GM23338 (cell line): ENCODE measurements around the gene TMEM239.

ENCODE experiments used
- CREB1 ChIP-seq: fragments of 250-450 bp; sonication (Bioruptor Pico); IDR thresholded peaks from 2 replicates; pipeline ENCODE4 v1.5.0; 2020; ENCODE audit warnings: low read depth, mild to moderate bottlenecking, moderate library complexity
- EZH2 ChIP-seq: fragments of 200-600 bp; sonication (generic); IDR thresholded peaks from one replicate; pipeline ENCODE4 v1.8.0; 2017; ENCODE audit warnings: antibody characterized with exemption, mild to moderate bottlenecking, low read depth; ENCODE audit not compliant: unreplicated experiment
- TF ChIP-seq, protein P1 (sequence below), 2 experiments: fragments of 200-600 bp in 1 of 2; sonication (generic) in 1 of 2; conservative IDR thresholded peaks; 2 replicates each; pipeline versions ENCODE4 v1.5.1 to v1.6.1; 2016 to 2017; ENCODE audit warnings: antibody characterized with exemption in 2 of 2, low read depth in 2 of 2, mild to moderate bottlenecking in 2 of 2, moderate library complexity in 1 of 2

- TF ChIP-seq EZH2 (no peak), CREB1 (CRISPR knock-in tag) (no peak)
- TF ChIP-seq, protein P1, sequence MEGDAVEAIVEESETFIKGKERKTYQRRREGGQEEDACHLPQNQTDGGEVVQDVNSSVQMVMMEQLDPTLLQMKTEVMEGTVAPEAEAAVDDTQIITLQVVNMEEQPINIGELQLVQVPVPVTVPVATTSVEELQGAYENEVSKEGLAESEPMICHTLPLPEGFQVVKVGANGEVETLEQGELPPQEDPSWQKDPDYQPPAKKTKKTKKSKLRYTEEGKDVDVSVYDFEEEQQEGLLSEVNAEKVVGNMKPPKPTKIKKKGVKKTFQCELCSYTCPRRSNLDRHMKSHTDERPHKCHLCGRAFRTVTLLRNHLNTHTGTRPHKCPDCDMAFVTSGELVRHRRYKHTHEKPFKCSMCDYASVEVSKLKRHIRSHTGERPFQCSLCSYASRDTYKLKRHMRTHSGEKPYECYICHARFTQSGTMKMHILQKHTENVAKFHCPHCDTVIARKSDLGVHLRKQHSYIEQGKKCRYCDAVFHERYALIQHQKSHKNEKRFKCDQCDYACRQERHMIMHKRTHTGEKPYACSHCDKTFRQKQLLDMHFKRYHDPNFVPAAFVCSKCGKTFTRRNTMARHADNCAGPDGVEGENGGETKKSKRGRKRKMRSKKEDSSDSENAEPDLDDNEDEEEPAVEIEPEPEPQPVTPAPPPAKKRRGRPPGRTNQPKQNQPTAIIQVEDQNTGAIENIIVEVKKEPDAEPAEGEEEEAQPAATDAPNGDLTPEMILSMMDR (conservative IDR thresholded peaks at IDR 0.05; ENCODE audit: low read depth in 2 of 2): no peak
Observed at GRCh38 chr20:2815242-2815900, 793 bp upstream of the TMEM239 start.
